NCI-H1436 treated with DMSO at 0.1 percent for 48 hours (cell line): Measurements from ENCODE around the gene ANAPC16.

ENCODE experiments used
- DNase-seq: peaks from one replicate; lab custom pipeline; 2025; lab: John Stamatoyannopoulos, UW

ANAPC16 gene

DNA sequence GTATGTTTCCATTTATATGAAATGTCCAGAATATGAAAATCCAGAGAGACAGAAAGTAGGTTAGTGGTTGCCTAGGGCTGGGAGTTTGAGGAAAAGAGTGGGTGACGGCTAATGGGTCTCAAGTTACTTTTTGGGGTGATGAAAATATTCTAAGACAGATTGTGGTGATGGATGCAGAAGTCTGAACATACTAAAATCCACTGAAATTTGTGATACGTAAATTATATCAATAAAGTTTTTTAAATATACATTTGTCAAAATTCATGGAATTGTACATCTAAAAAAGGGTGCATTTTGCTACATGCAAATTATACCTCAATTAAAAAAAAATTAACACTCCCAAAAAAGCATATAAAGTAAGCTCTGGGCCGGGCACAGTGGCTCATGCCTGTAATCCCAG lies 67.3 kb downstream of the ANAPC16 start:
- no peak for DNase-seq
